ENCODE data around the gene MICALL1.
A peak's percentile ranks its signal among the peaks of the same experiment; 100 is the strongest.
"Not testable (repeated sequence)": the region's sequence is repeated elsewhere in the genome, so short reads cannot be mapped to it uniquely, and the experiment has no call there.

MICALL1 gene

GRCh38 chr22:37930270-37930951 lies 24.3 kb downstream of the MICALL1 start:
- DNase-seq = peak; percentile 24

DNA sequence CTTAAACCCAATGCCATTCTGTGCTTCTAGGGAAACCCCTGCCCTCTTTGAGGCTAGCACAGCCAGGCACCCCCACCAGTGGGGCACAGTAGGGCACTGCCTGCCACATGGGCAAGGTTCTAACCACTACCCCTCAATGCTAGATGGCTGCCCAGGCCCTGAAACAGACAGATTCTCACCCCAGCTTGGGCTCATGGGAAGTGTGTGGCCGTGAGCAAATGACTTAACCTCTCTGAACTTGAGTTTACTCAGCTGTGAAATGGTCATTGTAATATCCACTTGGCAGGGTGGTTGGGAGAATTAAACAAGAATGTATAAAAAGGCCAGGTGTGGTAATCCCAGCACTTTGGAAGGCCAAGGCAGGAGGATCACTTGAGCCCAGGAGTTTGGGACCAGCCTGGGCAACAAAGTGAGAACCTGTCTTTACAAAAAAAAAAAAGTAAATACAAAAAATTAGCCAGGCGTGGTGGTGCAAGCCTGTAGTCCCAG lies 24.9 kb downstream of the MICALL1 start:
- DNase-seq = no peak

DNA sequence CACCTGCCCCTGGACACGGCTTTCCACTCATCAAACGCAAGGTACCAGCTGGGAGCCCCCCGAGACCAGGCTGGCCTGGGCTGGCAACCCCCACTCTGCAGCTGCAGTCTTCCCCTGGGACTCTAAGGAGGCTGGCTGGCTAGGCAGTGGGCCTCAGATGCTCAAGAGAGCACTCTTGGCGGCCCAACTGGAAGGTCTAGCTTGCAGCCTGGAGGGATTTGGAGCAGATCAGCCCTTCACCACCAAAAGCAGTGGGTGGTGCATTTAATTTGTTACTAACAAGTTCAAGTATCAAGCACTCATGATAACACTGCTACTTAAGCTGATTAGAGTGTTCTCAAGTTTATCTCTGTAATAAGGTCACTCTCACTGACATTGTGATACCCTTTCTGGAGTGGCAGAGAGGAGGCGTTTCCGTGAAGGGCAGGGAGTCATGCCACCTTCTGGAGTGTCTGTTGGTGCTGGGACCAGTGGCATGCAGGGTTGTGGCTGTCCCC lies 25.8 kb downstream of the MICALL1 start:
- no peak for DNase-seq

DNA sequence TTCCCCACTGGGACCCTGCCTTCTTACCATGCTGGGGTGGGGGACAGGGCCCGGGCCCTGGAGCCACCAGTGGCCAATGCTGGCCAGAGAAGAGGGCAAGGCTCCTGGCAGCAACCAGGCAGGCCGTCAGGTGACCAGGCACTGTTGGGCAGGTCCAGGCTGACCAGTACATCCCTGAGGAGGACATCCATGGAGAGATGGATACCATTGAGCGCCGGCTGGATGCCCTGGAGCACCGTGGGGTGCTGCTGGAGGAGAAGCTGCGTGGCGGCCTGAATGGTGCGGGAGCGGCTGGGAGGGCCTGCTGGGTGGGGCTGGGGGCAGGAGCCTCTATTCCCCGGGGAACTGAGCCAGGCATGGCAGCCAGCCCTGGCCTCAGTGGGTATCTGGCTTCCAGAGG lies 26.3 kb downstream of the MICALL1 start:
- no peak for DNase-seq

DNA sequence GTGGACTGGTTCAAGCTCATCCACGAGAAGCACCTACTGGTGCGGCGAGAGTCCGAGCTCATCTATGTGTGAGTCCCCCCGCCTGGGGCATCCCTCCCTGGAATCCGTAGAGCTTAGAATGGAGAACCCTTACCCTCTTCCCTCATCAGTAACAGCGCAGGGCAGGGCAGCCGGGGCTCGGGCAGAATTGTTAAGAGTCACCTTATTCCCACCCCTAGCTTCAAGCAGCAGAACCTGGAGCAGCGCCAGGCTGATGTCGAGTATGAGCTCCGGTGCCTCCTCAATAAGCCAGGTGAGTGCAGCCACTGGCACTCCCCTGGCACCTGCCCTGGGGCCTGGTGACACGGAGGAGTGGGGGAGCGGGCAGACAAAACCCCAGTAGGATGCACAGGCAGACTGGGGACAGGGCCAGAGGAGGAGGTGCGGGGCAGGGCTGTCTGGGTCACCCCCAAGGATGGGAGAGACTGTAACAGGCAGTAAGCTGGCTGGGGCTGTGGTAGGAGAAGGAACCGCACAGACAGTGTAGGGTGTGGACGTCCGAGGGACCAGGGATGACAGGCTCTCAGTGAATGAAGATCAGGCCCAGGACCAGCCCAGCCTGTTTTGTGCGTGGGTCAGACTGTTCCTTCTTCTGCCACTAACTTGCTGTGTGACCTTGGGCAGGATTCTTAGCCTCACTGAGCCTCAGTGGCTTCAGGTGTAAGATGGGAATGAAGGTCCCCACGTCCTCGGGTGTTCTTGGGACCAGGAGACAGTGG lies 26.9 kb downstream of the MICALL1 start:
- DNase-seq = no peak

DNA sequence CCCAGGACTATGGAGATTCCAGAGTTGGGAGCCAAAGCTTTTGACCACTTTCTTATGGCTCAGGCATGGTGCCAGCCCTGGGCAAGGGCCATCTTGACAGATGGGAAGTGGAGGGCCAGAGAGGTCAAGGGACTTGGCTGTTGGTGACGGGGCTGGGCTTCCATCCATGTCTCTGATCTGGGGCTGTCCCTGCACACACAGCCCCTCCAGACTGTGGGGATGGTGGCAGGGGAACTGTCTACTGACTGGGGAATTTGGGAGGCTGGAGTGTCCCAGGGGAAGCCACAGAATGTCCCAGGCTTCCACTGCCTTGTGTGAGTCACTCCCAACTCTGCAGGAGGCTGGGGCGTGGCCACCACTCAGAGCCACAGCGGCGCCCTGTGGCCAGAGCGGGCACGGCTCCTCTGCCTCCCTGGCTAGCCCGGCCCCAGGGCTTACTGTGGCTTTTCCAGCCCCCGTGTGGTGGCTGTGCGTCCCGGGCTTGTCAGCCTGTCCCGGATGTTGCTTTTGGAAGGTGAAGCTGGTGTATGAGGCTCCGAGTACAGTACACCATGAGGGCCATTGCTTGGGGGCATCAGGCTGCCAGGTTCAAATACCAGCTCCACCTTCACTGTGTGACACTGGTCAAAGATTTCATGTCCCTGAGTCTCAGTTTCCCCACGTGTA lies 27.7 kb downstream of the MICALL1 start:
- DNase-seq = peak; percentile 87

DNA sequence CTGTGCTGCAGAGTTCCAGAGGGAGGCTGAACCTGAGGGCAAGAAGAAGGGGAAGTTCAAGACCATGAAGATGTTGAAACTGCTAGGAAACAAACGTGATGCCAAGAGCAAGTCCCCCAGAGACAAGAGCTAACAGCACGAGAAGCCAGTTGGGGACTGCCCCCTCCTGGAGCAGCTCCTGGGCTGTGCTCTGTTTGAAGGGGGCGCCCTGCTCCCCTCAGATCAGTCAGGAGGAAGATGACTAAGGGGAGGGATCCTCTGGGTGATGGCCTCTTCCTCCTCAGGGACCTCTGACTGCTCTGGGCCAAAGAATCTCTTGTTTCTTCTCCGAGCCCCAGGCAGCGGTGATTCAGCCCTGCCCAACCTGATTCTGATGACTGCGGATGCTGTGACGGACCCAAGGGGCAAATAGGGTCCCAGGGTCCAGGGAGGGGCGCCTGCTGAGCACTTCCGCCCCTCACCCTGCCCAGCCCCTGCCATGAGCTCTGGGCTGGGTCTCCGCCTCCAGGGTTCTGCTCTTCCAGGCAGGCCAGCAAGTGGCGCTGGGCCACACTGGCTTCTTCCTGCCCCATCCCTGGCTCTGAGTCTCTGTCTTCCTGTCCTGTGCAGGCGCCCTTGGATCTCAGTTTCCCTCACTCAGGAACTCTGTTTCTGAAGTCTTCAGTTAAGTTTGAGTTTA lies 34.7 kb downstream of the MICALL1 start:
- no peak for DNase-seq

GRCh38 chr22:37942133-37942532 lies 36.0 kb downstream of the MICALL1 start:
- no peak for DNase-seq

- DNase-seq = no peak
Observed at GRCh38 chr22:37943136-37943824, 37.2 kb downstream of the MICALL1 start.

DNA sequence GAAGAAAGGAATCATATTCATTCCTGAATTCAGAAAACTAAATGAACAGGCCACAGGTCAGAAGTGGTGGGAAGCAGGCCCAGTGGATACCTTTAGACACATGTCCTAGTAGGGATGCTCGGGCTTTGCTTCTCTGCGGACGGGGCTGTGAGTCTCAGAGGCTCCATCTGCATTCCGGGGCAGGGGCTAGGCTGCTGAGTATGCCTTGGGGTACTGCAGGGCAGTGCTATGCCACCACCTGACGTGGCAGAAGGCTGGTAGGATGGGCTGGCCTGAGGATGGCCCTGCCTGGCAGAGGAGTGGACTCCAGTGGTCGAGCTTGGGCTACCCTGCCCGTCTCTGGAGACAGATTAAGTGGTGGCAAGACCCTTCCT lies 37.7 kb downstream of the MICALL1 start:
- no peak for DNase-seq

- DNase-seq = not testable (repeated sequence)
Observed at GRCh38 chr22:37944423-37944822, 38.3 kb downstream of the MICALL1 start.

GRCh38 chr22:37947142-37947795 lies 41.2 kb downstream of the MICALL1 start:
- not testable (repeated sequence) for DNase-seq

GRCh38 chr22:37951305-37951704 lies 45.2 kb downstream of the MICALL1 start:
- no peak for DNase-seq

GRCh38 chr22:37952629-37953028 lies 46.5 kb downstream of the MICALL1 start:
- not testable (repeated sequence) for DNase-seq

GRCh38 chr22:37953062-37953436 lies 47.0 kb downstream of the MICALL1 start:
- no peak for DNase-seq

GRCh38 chr22:37953437-37954179 lies 47.5 kb downstream of the MICALL1 start, which contains the start of the genes C22orf23 and POLR2F:
TSS of gene C22orf23 (minus strand) at chr22:37953601. CDS start at chr22:37953149, 452 bp downstream.
TSS of gene POLR2F (plus strand) at chr22:37953699. CDS start at chr22:37953788, 89 bp downstream.
- DNase-seq = peak; percentile 97

- no peak for DNase-seq
Observed at GRCh38 chr22:37954686-37955085, 48.6 kb downstream of the MICALL1 start.

- not testable (repeated sequence) for DNase-seq
Observed at GRCh38 chr22:37955825-37956397, 49.8 kb downstream of the MICALL1 start.

GRCh38 chr22:37957232-37957631 lies 51.1 kb downstream of the MICALL1 start:
- DNase-seq = no peak

DNA sequence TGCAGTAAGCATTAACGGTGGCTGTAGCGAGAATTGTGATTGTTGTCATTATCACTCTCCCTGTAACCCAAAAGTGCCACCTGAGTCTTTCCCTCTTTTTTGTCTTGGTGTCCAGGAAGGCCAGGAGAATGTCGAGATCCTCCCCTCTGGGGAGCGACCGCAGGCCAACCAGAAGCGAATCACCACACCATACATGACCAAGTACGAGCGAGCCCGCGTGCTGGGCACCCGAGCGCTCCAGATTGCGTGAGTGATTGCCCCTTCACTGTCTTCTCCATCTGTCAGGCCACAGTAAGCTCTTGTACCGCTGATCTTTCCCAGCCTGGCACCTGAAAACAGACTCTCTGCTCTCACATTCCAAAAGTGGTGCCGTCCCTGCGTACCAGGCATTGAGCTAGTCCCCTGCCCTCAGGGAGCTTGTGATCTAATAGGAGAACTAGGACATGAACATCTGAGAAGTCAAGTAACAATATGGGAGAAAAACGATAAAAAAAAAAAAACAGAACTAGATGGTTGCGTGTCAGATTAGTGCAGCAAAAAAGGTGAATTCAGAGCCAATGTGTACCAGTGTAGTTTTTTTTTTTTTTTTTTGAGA lies 53.2 kb downstream of the MICALL1 start:
- DNase-seq = no peak

Measured in activated CD4-positive, alpha-beta T cell treated with anti-CD3 and anti-CD28 coated beads, Interleukin-2, amount 50 U/mL, for 16 hours (primary cell).